CD4-positive, alpha-beta T cell treated with Interleukin-15 for 4 hours (primary cell): ENCODE data around the gene MEGF6.

Experiments used
- DNase-seq: peaks from one replicate; pipeline ENCODE4 v3.0.0-alpha.2; 2020; ENCODE audit warnings: low spot score

Gene MEGF6

GRCh38 chr1:3555131-3555920 lies 56.0 kb downstream of the MEGF6 start:
- no peak for DNase-seq

DNA sequence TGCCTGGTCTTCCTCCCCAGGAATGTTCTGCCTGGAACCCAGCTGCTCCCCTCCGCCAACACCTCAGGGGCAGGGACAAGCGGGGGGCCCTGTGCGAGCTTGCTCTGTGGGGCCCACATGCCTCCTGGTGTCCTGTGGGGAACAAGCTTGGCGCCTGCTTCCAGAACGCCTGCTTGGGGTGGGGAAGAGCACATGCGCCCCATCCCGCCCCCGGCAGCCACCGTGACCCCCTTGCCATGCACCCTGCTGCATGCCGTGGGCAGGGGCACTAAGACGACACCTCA lies 57.4 kb downstream of the MEGF6 start:
- no peak for DNase-seq

GRCh38 chr1:3553166-3553939 lies 58.0 kb downstream of the MEGF6 start:
- DNase-seq = no peak

- no peak for DNase-seq
Measured at GRCh38 chr1:3552751-3553150, 58.6 kb downstream of the MEGF6 start.

DNA sequence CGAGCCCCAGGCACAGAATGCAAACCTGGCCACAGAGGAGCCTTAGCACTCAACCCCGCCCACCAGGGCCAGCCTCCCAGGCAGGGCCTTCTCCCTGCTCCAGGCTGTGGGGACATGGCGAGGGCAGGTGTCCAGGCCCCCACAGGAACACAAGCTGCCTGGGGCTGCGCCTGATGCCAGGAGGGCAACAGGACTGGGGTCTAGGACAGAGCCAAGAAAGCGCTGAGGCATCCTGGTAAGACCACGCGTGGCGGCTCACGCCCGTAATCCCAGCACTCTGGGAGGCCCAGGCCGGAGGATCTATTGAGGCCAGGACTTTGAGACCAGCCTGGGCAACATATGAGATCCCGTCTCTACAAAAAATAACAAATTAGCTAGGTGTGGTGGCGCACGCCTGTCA lies 59.1 kb downstream of the MEGF6 start:
- DNase-seq = no peak

DNA sequence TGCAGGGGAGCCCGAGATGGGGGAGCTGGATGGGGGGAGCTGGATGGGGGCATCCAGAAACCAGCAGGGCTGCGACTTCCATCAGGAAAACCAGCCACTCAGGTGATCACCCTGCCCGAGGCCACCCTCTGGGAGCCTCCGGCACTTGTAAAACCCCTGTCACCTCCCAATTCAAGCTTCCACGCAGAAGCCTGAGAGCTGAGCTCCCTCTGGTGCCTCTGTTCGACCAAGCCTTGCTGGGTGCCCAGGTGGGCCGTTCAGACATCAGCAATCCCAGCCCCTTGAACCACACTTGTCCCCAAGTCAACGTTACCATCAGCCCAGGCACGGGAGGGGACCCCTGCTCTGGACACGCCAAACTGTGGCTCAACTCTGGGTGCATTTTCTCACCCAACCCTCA lies 59.6 kb downstream of the MEGF6 start:
- DNase-seq = no peak

DNA sequence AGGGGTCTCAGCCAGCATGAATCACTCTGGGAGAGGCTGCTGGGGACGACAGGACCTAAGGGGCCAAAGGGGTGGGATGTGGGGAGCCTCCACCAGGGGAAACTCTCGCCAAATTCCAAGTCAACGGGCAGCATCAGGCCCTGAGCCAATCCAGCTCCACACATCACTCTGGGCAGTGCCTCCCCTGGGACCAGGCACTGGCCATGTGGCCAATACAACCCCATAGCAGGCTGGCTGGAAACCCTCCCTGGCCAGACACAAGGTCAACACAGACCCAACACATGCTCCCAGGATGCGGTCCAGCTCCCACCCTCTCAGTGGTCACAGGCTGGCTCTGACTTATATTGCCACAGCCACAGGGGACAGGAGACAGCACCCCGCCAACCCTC lies 60.0 kb downstream of the MEGF6 start:
- no peak for DNase-seq

- DNase-seq = no peak
Measured at GRCh38 chr1:3550511-3551289, 60.6 kb downstream of the MEGF6 start.

GRCh38 chr1:3548895-3549294 lies 62.4 kb downstream of the MEGF6 start:
- no peak for DNase-seq

DNA sequence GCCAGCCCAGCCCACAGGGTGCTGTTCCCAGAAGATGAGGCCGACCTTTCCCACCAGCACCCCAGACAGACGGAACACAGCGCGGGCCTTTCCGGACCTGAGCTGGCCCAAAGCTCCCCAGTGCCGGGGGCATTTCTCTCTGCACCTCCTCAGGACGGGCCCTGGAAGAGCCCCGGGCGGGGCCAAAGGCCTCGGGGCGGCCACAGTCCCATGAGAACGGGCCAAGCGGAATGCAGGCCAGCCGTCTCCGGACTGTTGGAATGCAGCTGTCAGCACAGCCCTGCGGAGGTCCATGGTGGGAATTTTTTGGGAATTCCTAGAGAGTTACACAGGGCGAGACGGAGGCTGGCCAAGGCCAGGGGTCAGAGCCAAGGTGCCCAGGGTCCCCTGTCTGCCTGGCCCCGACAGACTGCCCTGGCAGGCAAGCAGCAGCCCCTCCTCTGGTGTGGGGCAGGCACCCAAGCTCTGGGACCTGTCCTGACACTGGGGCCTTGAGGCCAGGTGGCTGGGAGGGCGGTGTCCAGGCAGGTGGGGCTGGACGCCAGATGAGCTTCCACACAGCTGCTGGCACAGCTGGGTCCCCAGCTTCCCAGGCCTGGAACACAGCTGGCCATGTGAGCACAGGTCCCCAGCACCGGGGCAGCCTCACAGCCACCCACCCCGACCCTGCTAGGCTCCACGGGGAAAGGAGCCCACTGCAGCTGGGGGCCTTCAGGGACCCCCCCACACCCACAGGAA lies 63.0 kb downstream of the MEGF6 start:
- DNase-seq = no peak

DNA sequence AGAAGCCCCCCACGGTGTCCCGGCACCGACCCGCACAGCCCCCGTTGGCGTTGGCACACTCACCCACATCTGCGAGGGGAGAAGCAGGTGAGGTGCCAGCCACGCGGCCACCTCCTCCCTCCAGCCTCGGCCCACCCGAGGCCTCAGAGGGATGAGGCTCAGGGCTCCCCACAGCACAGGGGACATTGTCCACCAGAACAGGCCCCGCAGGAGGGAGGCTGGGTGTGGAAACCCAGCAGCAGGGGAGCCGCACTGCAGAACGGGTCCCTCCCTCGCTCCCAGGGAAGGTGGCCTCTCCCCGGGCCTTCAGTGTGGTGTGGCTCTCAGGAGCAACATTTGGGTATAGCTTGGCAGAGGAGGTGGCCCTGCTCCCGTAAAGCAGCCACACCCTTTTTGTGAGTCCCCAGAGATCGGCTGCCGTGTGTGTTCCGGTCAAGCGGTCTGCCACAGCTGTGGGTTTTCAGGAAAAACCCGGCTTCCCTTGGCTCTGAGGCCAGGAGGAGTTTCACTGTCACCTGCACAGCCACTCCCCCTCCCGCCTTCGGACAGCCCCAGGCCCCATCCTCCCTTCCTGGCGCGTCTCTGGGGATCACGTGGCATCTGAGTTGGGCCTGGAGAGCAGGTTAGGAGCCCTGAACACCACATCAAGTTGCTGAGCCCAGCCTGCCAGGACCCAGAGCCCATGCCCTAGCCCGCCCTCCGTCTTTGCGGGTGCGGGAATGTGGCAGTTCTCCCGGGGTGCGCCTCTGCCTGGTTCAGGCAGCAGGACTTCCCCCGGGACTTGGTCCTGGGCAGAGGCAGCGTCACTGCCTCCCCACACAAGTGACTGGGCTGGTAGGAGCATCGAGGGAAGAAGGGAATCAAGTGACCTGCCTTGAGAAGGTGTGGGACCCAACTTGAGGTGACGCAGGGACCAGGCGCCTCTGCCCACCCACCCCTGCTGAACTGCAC lies 64.0 kb downstream of the MEGF6 start:
- DNase-seq = no peak

DNA sequence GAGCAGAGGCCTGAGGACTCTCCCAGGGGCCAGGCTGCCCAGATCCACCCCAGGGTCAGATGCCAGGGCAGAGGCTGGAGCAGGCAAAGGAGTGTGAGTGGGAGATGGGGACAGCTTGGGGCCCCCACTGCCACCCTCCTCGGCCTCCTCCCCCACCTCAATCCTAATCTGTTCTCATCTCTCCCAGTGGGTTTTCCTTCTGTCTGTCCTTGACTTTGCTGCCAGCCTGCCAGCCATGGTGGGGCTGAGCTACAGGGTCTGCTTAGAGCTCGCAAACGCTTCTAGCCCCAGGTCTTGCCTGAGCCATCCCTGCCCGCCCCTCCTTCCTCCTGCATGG lies 65.3 kb downstream of the MEGF6 start:
- no peak for DNase-seq

DNA sequence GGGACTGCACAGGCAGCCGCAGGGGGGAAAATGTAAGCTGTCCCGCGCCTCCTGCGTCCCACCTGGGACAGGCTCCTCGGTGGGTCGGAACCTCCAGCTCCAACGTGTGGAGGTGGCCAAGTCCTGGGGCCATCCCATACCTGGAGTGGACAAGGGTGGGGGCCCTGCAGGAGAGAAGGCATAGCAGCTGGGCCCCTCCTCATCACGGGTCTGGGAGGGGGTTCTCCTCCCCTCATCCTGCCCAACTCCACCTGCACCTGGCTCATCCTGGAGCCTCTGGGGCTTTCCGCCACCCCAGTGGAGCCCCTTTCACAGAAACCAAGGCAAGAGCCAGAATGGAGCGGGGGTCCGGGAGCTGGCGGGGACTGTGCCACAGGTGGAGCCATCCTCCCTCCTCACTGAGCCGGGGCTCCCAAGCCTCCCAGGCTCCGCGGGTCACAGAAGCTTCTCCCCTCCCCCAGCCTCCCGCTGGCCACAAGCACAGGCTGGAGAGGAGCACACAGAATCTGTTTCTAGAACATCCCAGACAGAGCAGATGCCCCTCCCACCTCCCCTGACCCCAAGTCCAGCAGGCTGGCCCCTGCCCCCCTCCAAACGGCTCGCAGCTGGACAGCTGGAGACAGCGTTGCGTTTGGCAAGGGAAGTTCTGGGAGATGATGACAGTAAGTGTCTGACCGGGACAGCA lies 65.8 kb downstream of the MEGF6 start:
- DNase-seq = no peak

DNA sequence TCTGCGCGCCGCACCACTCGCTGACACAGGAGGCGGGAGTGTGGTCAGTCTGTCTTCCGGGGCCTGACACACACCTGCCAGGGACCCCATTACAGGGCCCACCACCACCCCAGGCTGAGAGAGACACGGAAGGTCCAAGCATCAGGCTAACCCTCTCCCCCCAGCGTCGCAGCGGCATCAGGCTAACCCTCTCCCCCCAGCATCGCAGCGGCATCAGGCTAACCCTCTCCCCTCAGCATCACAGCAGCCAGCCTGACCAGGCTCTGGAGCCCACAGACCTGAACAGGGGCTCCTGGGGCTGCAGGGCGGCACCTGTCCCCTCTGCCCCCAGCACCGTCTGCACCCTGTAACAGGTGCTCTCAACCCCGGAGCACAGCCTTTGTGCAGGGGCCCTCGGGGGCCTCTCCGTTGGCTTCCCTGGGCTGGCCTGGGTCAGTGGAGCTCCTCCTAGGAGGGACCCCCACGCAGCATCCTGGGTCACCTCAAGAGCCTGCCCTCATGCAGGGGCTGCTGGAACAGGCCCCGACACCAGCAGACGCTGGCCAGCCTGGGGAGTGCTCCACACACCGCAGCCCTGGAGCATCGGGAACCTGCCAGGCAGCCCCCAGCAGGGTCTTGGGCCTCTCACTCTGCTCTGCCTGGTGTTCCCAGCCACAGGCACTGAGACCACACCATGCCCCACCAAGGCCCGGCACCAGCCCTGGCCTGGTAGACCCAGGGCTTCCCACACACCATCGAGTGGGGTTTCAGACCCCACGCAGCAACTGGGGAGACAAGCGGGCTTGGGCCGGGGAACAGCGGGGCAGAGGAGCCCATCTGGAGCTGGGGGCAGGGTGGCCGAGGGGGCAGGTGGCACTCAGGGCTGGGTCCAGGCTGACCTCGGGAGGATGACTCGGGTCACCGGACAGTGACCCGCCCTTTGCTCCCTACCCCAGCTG lies 67.0 kb downstream of the MEGF6 start:
- no peak for DNase-seq

DNA sequence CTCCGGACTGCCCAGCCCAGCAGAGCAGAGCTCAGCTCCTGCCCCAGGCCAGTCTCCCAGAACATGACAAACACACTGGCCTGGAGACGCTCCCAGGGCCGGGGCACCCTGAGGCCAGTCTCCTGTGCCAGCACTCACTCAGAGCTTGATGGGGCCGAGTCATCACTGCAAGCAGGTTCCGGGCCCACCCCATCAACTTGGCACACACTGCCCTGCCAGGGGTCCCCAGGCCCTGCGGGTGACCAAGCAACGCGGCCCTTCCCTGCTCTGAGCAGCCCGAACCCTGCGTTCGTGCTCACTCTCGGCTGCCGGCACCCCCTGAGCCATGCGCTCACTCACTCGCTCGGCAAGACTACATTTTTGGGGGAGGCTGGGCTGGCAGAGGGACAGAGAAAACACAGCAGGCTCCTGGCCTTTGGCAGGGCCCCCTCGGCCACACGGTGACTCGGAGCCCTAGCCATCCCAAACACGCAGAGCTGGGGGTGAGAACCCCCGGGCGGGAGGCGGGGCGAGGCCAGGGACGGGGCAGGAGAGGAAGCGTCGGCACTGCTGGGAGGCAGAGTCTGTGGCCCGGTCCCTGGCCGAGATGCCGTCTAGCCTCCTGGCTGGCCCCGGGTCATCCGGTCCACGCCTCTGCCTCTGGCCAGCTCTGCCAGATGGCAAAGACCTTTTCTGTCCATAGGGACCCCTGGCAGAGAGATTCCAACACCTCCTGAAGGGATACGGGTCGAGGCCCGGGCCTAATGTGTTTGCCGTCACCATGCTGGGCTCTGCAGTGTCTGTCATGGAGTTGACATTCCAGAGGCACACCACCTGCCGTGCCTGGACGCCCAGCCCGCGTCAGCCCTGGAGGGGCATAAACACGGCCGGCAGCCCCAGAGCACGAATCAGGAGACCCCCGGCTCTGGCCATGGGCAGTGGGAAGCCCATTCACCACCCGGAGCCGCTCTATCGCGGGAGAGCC lies 68.0 kb downstream of the MEGF6 start:
- DNase-seq = no peak

DNA sequence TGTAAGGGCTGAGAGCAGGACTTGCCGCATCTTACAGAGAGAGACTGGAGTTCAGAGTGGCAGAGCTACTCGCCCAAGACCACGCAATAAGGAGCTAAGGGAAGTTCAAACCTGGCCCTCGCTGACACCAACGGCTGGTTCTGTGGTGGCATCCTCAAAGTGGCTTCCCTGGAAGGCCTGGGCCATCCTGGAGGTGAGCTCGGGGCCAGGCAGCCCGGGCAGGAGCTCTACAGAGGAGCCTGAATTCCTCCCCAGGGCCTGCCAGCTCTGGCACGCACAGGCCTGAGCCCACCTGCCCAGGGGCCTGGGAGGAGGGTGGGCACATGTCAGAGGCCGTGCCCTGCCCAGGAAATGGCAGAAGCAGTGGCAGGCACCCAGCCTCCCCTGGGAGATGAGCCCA lies 68.6 kb downstream of the MEGF6 start:
- no peak for DNase-seq

GRCh38 chr1:3541936-3542335 lies 69.4 kb downstream of the MEGF6 start:
- DNase-seq = no peak

DNA sequence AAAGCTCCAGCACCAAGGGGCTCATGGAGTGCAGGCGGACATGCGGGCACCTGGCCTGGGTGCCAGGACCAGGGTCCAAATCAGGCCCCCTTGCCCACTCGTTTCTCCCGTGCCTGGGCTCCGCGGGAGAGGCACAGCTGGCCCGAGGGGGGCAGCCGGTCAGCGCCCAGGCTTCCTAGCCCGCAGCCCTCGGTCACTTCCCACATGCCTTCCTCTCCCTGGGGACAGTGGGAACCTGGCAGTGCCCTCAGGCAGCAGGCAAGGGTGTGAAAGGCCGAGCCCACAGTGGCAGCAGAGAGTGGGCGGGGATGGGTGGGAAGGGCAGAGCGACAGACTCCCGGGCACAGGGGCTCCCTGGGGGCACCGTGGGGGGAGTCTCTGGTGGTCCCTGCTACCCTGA lies 69.8 kb downstream of the MEGF6 start:
- no peak for DNase-seq
